Measurements from ENCODE around the gene GPATCH2.

- no peak for TF ChIP-seq CTCF (conservative IDR thresholded peaks at IDR 0.05)
- no peak for TF ChIP-seq ZFX (IDR thresholded peaks at IDR 0.05)
These were observed 213.5 kb downstream of the GPATCH2 start for GRCh38 chr1:217417363-217417762.

All from C4-2B (cell line).